ENCODE data around the gene IMPG1.

Gene IMPG1

DNA sequence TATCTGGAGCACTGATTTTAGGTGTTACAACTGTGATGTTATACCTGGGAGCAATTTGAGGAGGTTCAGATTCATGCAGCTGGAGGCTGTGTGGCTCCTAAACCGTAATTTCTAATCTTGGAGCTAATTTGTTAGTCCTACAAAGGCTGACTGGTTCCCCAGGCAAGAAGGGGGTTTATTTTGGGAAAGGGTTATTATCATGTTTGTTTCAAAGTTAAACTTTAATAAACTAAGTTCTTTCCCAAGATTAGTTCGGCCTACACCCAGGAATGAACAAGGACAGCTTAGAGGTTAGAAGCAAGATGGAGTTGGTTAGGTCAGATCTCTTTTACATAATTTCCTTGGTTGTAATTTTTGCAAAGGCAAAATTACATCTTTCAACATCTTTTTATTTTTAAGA is 187.6 kb downstream of the IMPG1 start:
- FAIRE-seq: no peak

DNA sequence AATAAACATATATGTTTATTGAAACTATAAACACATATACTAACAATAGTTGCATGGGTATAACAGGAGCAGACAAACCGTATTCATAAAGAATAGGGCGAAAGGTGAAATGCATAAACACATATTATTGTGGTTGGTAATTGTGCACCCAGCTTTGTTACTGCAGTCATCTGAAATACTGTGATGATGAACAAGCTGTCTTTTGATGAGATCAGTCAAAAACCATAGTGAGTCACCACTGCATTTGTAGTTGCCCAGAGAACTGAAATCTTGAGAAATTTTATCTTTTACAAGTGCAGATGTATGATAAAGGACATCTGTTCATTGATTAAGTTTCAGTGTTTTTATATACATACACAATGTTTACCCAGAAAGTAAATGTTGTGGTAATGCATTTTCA is 189.7 kb downstream of the IMPG1 start:
- no peak for FAIRE-seq

DNA sequence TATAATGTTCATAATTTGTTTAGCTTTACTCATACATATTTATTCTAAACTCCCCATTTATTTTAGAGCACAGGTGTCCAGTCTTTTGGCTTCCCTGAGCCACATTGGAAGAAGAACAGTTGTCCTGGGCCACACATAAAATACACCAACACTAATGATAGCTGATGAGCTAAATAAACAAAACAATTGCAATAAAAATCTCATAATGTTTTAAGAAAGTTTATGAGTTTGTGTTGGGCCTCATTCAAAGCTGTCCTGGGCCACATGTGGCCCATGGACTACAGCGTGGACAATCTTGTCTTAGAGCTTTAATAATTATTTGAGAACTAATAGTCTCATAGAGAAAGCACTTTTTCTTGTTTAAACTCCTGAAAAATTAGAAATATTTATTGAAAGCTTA is 192.2 kb downstream of the IMPG1 start:
- no peak for FAIRE-seq

DNA sequence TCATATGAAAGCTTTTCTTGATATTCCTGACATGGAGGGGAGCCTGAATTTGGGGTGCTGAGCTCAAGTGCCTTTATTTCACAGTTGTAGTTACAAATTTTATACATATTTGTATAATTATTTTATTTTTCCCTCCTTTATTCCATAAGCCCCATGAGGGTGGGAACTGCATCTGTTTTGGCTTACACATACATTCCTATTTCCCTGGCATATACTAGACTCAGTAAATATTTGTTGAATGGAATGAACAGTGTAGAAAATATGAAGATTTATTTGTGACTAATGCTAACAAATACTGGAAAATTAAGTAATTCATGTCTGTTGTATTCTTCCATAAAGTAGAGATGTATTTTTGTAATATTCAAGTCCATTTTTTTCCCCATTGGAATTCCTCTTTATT is 196.3 kb downstream of the IMPG1 start:
- no peak for FAIRE-seq

DNA sequence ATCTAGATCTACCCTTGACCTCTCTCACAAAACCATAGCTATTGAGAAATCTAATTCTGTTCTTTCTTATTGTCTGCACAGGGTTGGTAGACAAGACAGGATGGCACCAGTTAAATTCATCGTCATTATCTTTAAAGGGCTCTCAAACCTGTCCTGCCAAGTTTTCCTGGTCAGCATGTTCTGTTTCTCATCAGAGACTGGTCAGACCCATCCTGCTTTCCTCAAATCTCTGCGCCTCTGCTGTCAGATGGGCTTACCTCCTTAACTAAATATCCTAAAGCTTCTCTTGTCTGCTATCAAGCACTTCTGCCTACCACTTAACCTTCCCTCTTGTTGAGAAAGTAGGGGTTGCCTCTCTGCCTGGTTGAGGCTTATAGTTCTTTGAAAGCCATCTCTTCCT is 198.2 kb downstream of the IMPG1 start:
- no peak for FAIRE-seq
